Naive thymus-derived CD4-positive, alpha-beta T cell (primary cell): Measurements from ENCODE around the gene JAML. TPM values are rescaled to one million over a fixed set of nuclear protein-coding genes. Genes with fewer than 3 reads are reported as not detected.

ENCODE experiments used
- ATAC-seq: fragments of 150-1000 bp; cut with Tn5 transposase; 2 replicates; pipeline ENCODE4 v1.10.0; 2021; ENCODE audit warnings: mild to moderate bottlenecking, moderate library complexity
- CTCF ChIA-PET: fragments of 350-600 bp; sonication (Branson Sonifier 250); formaldehyde crosslinking; loops from one replicate; lab custom pipeline; 2021; ENCODE audit warnings: antibody characterized with exemption; lab: Charles Lee
- POLR2A ChIA-PET: fragments of 350-600 bp; sonication (Branson Sonifier 250); formaldehyde crosslinking; loops from one replicate; lab custom pipeline; 2021; ENCODE audit warnings: antibody characterized with exemption, inconsistent platforms; lab: Charles Lee
- DNase-seq, 9 donors: peaks; one replicate each; pipeline versions ENCODE4 v3.0.0 to v3.0.0-alpha.2; 2020 to 2022; ENCODE audit warnings: mixed read lengths in 1 of 9
- H3K27ac ChIP-seq: one replicate; pipeline ENCODE4 v1.7.0; 2013; ENCODE audit warnings: mild to moderate bottlenecking, low read depth, low read length, moderate library complexity
- H3K27me3 ChIP-seq, 2 donors: one replicate each; pipeline ENCODE4 v1.7.0; 2013; ENCODE audit warnings: low read length in 2 of 2, mild to moderate bottlenecking in 2 of 2, moderate library complexity in 2 of 2; ENCODE audit not compliant: control insufficient read depth in 2 of 2, insufficient read depth in 2 of 2
- H3K36me3 ChIP-seq, 3 experiments: 1 replicate in 2 of 3; 2 replicates in 1 of 3; pipeline ENCODE4 v1.7.0; 2013; ENCODE audit warnings: low read length in 3 of 3, mild to moderate bottlenecking in 3 of 3, moderate library complexity in 1 of 3; ENCODE audit not compliant: insufficient read depth in 3 of 3, control insufficient read depth in 2 of 3
- H3K4me1 ChIP-seq, 2 donors: one replicate each; pipeline ENCODE4 v1.7.0; 2013; ENCODE audit warnings: low read length in 2 of 2, mild to moderate bottlenecking in 2 of 2, moderate library complexity in 1 of 2; ENCODE audit not compliant: control insufficient read depth in 2 of 2, insufficient read depth in 2 of 2
- H3K4me3 ChIP-seq: 2 replicates; pipeline ENCODE4 v1.7.0; 2013; ENCODE audit warnings: mild to moderate bottlenecking, low read length
- H3K9me3 ChIP-seq, 3 experiments: 1 replicate in 2 of 3; 2 replicates in 1 of 3; pipeline ENCODE4 v1.7.0; 2013; ENCODE audit warnings: low read length in 3 of 3; ENCODE audit not compliant: control insufficient read depth in 2 of 3
- H3K27ac Mint-ChIP-seq, 9 donors: one replicate each; pipeline ENCODE4 v1.8.0; 2020 to 2022; ENCODE audit warnings: mixed read lengths in 9 of 9, mild to moderate bottlenecking in 8 of 9, moderate library complexity in 5 of 9, inconsistent platforms in 2 of 9
- H3K27me3 Mint-ChIP-seq, 5 donors: one replicate each; pipeline ENCODE4 v1.8.0; 2021 to 2022; ENCODE audit warnings: mixed read lengths in 5 of 5, mild to moderate bottlenecking in 1 of 5
- H3K36me3 Mint-ChIP-seq, 5 donors: one replicate each; pipeline ENCODE4 v1.8.0; 2020 to 2022; ENCODE audit warnings: mixed read lengths in 5 of 5, mild to moderate bottlenecking in 3 of 5, inconsistent platforms in 1 of 5
- H3K4me1 Mint-ChIP-seq, 7 donors: one replicate each; pipeline ENCODE4 v1.8.0; 2020 to 2022; ENCODE audit warnings: mixed read lengths in 7 of 7, mild to moderate bottlenecking in 3 of 7, inconsistent platforms in 1 of 7
- H3K4me3 Mint-ChIP-seq, 10 donors: one replicate each; pipeline ENCODE4 v1.8.0; 2020 to 2022; ENCODE audit warnings: mild to moderate bottlenecking in 10 of 10, mixed read lengths in 10 of 10, moderate library complexity in 6 of 10, inconsistent platforms in 2 of 10
- H3K9me3 Mint-ChIP-seq, 11 donors: one replicate each; pipeline ENCODE4 v1.8.0; 2020 to 2022; ENCODE audit warnings: mixed read lengths in 11 of 11, mild to moderate bottlenecking in 4 of 11, inconsistent platforms in 1 of 11, moderate library complexity in 1 of 11
- intact Hi-C, 2 donors: fragments of 100-400 bp; cut with micrococcal nuclease; formaldehyde crosslinking; loops; one replicate each; pipeline ENCODE4 v1.15.1; 2023
- polyA plus RNA-seq, 2 donors: library from polyadenylated mRNA; unstranded; fragments of 300-500 nt; fragmentation: Illumina TruSeq; gene quantifications; one replicate each; pipeline ENCODE4 v1.2.3, GENCODE V29; 2021
- total RNA-seq, 6 experiments: library from RNA in 5 of 6; stranded (reverse) in 5 of 6; gene quantifications; 1 replicate in 5 of 6; 2 replicates in 1 of 6; pipeline ENCODE4 v1.2.3 and lab custom pipeline; 2021 to 2026

Gene JAML
- total and polyA plus RNA-seq, 7 experiments from 2014 or later = 64.3 to 195 (median 118) TPM

DNA sequence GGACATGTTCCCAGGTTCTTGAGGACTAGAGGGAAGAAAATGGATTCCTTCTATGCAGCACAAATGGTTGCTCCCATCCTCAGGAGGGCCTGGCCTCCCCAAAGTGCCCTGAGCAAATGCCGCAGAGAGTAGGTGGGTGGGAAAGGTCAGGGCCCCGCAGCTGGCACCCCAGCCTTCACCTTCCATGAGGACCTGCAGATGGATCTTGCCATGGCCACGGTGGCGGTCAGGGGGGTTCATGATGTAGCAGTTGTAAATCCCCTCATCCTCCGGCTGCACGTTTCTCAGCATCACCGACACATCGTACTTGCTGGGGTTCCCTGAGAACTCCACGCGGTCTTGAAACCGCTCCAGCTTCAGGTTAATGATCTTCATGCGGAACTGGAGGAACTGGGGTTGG, 56.9 kb downstream of the JAML start:
- H3K27ac Mint-ChIP-seq = no peak overlapping the region
- intact Hi-C loops = no loop called here
- ChIA-PET POLR2A (no interaction called here), CTCF (no interaction called here)
- no peak overlapping the region for H3K4me3 ChIP-seq
- no peak for ATAC-seq
- H3K27me3 ChIP-seq = no peaks in the 10 kb centered on the region
- H3K9me3 Mint-ChIP-seq = peaks cover 0 to 3% (median 0%) of the 10 kb centered on the region in 11 donors
- H3K36me3 ChIP-seq = no peaks in the 10 kb centered on the region
- no peak for DNase-seq
- H3K4me1 ChIP-seq = peaks cover 0 to 5% of the 10 kb centered on the region in 2 donors
- H3K36me3 Mint-ChIP-seq = no peaks in the 10 kb centered on the region
- H3K27me3 Mint-ChIP-seq = peaks cover 0 to 25% (median 5%) of the 10 kb centered on the region in 5 donors
- no peak overlapping the region for H3K4me3 Mint-ChIP-seq
- H3K9me3 ChIP-seq = no peaks in the 10 kb centered on the region
- no peak overlapping the region for H3K27ac ChIP-seq
- H3K4me1 Mint-ChIP-seq = peaks cover 0 to 9% (median 0%) of the 10 kb centered on the region in 7 donors

GRCh38 chr11:118167253-118167652, 57.6 kb downstream of the JAML start:
- Mint-ChIP-seq H3K36me3 (no peaks in the 10 kb centered on the region), H3K9me3 (peaks cover 0 to 3% (median 0%) of the 10 kb centered on the region in 11 donors), H3K4me3 (no peak overlapping the region), H3K27me3 (peaks cover 0 to 29% (median 8%) of the 10 kb centered on the region in 5 donors), H3K27ac (peak overlapping the region in 1 of 9 donors; percentile 25), H3K4me1 (peaks cover 0 to 9% (median 0%) of the 10 kb centered on the region in 7 donors)
- intact Hi-C loops = no loop called here
- Histone ChIP-seq H3K27ac (no peak overlapping the region), H3K4me3 (no peak overlapping the region), H3K9me3 (no peaks in the 10 kb centered on the region), H3K4me1 (peaks cover 0 to 5% of the 10 kb centered on the region in 2 donors), H3K27me3 (no peaks in the 10 kb centered on the region), H3K36me3 (no peaks in the 10 kb centered on the region)
- POLR2A ChIA-PET = no interaction called here
- CTCF ChIA-PET = no interaction called here
- no peak for DNase-seq
- ATAC-seq = no peak

DNA sequence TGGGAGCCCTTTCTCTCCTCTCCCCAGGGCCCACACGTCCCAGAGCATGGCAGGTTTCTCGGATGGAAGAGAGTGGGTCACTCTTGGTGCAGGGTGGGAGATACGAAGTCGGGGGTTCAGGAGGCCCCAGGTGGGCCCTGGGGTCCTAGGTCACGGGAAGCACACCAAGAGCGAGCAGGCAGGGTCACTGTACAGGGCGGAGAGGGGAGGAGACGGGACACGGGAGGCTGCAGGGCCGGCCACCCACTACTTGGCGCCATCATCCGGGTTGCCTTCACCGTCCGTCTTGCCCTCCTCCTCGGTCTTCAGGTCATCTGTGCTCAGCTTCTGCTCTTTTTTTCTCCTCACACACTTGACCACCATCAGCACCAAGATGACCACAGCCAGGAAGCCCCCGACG, 58.2 kb downstream of the JAML start:
- H3K4me1 ChIP-seq = peaks cover 0 to 5% of the 10 kb centered on the region in 2 donors
- no peaks in the 10 kb centered on the region for H3K36me3 ChIP-seq
- H3K4me1 Mint-ChIP-seq = peaks cover 0 to 5% (median 0%) of the 10 kb centered on the region in 7 donors
- H3K4me3 Mint-ChIP-seq = no peak overlapping the region
- H3K9me3 Mint-ChIP-seq = peaks cover 0 to 3% (median 0%) of the 10 kb centered on the region in 11 donors
- no peaks in the 10 kb centered on the region for H3K36me3 Mint-ChIP-seq
- no peak overlapping the region for H3K4me3 ChIP-seq
- H3K9me3 ChIP-seq = no peaks in the 10 kb centered on the region
- peak overlapping the region in 2 of 9 donors; percentile 56 to 84 for H3K27ac Mint-ChIP-seq
- POLR2A ChIA-PET = no interaction called here
- intact Hi-C loops = no loop called here
- H3K27me3 ChIP-seq = no peaks in the 10 kb centered on the region
- ATAC-seq = no peak
- CTCF ChIA-PET = no interaction called here
- no peak for DNase-seq
- peaks cover 0 to 30% (median 8%) of the 10 kb centered on the region in 5 donors for H3K27me3 Mint-ChIP-seq
- no peak overlapping the region for H3K27ac ChIP-seq

DNA sequence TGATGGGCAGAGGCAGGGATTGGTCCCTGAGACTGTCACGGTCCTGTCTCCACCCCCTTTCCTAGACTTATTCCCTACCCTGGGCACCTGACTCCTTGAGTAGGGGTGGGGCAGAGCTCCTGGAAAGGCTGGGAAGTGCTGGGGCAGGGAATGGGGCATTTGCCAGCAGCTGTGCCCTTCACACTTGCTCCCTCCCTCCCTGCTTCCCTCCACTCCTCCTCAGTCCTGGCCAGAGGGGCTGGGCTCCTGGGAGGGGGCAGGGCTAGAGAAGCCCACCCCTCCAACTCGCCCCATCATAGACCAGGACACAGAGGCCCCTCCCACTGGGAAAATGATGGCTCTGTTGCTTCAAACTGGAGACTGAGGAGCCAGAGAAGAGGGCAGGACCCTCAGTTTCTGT, 59.9 kb downstream of the JAML start:
- ATAC-seq = no peak
- ChIA-PET POLR2A (no interaction called here), CTCF (interaction anchor here (0.6 kb wide), 1 partner anchor 34 kb away, joined by 3 read pairs; no protein-coding TSS in a partner anchor)
- Mint-ChIP-seq H3K4me1 (no peaks in the 10 kb centered on the region), H3K9me3 (peaks cover 0 to 3% (median 0%) of the 10 kb centered on the region in 11 donors), H3K36me3 (no peaks in the 10 kb centered on the region), H3K4me3 (no peak overlapping the region), H3K27ac (no peak overlapping the region), H3K27me3 (peaks cover 0 to 32% (median 5%) of the 10 kb centered on the region in 5 donors)
- Histone ChIP-seq H3K27ac (no peak overlapping the region), H3K27me3 (no peaks in the 10 kb centered on the region), H3K4me3 (no peak overlapping the region), H3K36me3 (no peaks in the 10 kb centered on the region), H3K4me1 (no peaks in the 10 kb centered on the region), H3K9me3 (no peaks in the 10 kb centered on the region)
- no peak for DNase-seq
- intact Hi-C loops = no loop called here

- Histone ChIP-seq H3K27me3 (no peaks in the 10 kb centered on the region), H3K4me1 (no peaks in the 10 kb centered on the region), H3K36me3 (no peaks in the 10 kb centered on the region), H3K4me3 (no peak overlapping the region), H3K27ac (no peak overlapping the region), H3K9me3 (no peaks in the 10 kb centered on the region)
- Mint-ChIP-seq H3K27me3 (peaks cover 4 to 37% (median 18%) of the 10 kb centered on the region in 5 donors), H3K4me1 (no peaks in the 10 kb centered on the region), H3K4me3 (no peak overlapping the region), H3K36me3 (no peaks in the 10 kb centered on the region), H3K9me3 (peaks cover 0 to 3% (median 0%) of the 10 kb centered on the region in 11 donors), H3K27ac (no peak overlapping the region)
- ChIA-PET POLR2A (no interaction called here), CTCF (no interaction called here)
- ATAC-seq = no peak
- intact Hi-C loops = no loop called here
- DNase-seq = no peak
Observed at GRCh38 chr11:118163494-118163893, 61.3 kb downstream of the JAML start.

- Histone ChIP-seq H3K9me3 (no peaks in the 10 kb centered on the region), H3K4me1 (no peaks in the 10 kb centered on the region), H3K4me3 (no peak overlapping the region), H3K36me3 (no peaks in the 10 kb centered on the region), H3K27me3 (no peaks in the 10 kb centered on the region), H3K27ac (no peak overlapping the region)
- no peak overlapping the region for H3K27ac Mint-ChIP-seq
- intact Hi-C loops = no loop called here
- peaks cover 0 to under 1% (median 0%) of the 10 kb centered on the region in 7 donors for H3K4me1 Mint-ChIP-seq
- DNase-seq (no peak), ATAC-seq (no peak)
- peaks cover 9 to 43% (median 24%) of the 10 kb centered on the region in 5 donors for H3K27me3 Mint-ChIP-seq
- POLR2A ChIA-PET = no interaction called here
- H3K4me3 Mint-ChIP-seq = no peak overlapping the region
- H3K9me3 Mint-ChIP-seq = peaks cover 0 to 3% (median 0%) of the 10 kb centered on the region in 11 donors
- no peaks in the 10 kb centered on the region for H3K36me3 Mint-ChIP-seq
- CTCF ChIA-PET = no interaction called here
Observed at GRCh38 chr11:118162846-118163245, 62.0 kb downstream of the JAML start.

DNA sequence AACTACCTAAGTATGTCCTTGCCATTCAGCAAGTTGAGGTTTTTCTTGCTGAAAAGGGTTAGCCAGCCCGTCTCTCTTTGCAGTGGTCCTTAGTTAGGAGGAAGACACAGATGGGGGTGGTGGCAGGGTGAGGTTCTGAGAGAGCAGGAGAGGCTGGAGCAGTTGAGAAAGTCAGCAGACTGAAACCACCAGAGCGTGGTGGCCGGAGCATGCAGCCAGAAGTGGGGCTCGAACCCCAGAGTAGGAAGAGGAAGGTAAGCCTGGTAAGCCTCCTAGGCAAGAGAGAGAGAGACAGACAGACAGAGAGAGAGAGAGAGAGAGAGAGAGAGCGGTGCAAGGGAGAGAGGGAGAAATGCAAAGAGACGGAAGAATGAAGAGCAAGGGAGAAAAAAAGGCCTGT, 63.0 kb downstream of the JAML start:
- ATAC-seq (no peak), DNase-seq (no peak)
- ChIA-PET POLR2A (no interaction called here), CTCF (no interaction called here)
- peaks cover 0 to 8% (median 5%) of the 10 kb centered on the region in 7 donors for H3K4me1 Mint-ChIP-seq
- H3K27ac ChIP-seq = no peak overlapping the region
- no peaks in the 10 kb centered on the region for H3K36me3 ChIP-seq
- H3K9me3 ChIP-seq = no peaks in the 10 kb centered on the region
- no peak overlapping the region for H3K27ac Mint-ChIP-seq
- H3K4me3 Mint-ChIP-seq = no peak overlapping the region
- H3K9me3 Mint-ChIP-seq = peaks cover 0 to 3% (median 0%) of the 10 kb centered on the region in 11 donors
- H3K36me3 Mint-ChIP-seq = no peaks in the 10 kb centered on the region
- peaks cover 20 to 44% (median 33%) of the 10 kb centered on the region in 5 donors for H3K27me3 Mint-ChIP-seq
- peaks cover 0 to 6% of the 10 kb centered on the region in 2 donors for H3K27me3 ChIP-seq
- no peaks in the 10 kb centered on the region for H3K4me1 ChIP-seq
- intact Hi-C loops = no loop called here
- no peak overlapping the region for H3K4me3 ChIP-seq
